Fibroblast of skin of right biceps (primary cell): ENCODE measurements around the gene STPG3.
"Not testable (repeated sequence)": the region's sequence is repeated elsewhere in the genome, so short reads cannot be mapped to it uniquely, and the experiment has no call there.

Experiments used
- DNase-seq: peaks from one replicate; pipeline ENCODE4 v3.0.0-alpha.2; 2013

Gene STPG3

GRCh38 chr9:137234055-137234697, 16.9 kb upstream of the STPG3 start:
- DNase-seq: no peak

GRCh38 chr9:137234758-137235423, 16.2 kb upstream of the STPG3 start:
- no peak for DNase-seq

DNA sequence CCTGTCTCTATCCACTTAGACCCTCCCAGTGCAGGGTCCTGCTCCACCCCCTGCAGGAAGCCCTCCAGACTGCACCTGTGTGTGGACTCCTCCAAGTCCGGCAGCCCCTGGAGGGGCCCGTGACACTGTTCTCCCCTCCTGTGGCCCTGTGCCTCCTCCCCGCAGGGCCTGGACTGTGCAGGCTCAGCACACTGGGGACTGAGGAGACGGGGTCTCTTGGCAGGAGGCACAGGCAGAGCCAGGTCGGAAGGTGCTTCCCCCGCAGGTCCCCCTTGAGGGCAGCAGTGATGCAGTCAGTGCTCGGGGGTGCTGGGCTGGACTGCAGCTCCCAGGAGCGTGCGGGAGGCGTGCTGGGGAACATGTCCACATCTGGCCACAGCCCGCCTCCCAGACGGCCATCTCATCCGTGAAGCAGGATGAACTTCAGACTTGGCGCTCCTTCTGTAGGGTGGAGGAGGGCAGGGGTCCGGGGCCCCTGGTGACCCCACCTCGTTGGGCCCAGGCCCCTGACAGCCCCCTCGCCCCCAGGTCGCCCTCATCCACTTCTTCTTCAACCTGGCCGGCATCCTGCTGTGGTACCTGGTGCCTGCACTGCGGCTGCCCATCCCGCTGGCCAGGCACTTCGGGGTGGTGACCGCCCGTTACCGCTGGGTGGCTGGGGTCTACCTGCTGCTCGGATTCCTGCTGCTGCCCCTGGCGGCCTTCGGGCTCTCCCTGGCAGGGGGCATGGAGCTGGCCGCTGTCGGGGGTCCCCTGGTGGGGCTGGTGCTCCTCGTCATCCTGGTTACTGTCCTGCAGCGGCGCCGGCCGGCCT, 15.5 kb upstream of the STPG3 start:
- no peak for DNase-seq

DNA sequence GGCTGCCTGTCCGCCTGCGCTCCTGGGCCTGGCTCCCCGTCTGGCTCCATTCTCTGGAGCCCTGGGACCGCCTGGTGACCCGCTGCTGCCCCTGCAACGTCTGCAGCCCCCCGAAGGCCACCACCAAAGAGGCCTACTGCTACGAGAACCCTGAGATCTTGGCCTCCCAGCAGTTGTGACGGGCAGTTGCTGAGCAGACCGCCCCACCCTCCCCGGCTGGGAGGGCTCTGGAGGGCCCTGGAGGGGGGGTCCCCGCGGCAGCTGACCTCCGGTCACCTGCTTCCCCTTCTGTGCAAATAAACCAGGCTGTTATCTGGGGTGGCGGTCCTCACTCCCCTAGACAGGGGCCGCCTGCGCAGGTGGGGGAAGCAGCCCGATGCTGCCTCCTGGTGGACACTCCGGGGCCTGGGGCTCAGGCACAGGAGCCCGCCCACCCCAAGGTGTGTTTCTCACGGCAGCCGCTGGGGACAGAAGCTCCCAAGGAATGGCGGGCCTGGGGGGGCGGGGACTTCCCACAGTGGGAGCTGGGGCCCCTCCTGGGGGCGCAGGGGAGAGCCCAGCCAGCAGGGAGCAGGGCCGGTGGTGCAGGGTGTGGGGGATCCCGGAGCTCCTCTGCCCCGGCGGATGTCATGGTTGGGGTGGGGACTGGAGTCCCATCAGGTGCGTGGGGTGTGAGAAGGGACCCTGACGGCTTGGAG, 14.7 kb upstream of the STPG3 start:
- DNase-seq: peak; percentile 77

- no peak for DNase-seq
Measured at GRCh38 chr9:137236936-137237421, 14.1 kb upstream of the STPG3 start.

GRCh38 chr9:137237759-137238726, 13.0 kb upstream of the STPG3 start:
- DNase-seq: no peak

DNA sequence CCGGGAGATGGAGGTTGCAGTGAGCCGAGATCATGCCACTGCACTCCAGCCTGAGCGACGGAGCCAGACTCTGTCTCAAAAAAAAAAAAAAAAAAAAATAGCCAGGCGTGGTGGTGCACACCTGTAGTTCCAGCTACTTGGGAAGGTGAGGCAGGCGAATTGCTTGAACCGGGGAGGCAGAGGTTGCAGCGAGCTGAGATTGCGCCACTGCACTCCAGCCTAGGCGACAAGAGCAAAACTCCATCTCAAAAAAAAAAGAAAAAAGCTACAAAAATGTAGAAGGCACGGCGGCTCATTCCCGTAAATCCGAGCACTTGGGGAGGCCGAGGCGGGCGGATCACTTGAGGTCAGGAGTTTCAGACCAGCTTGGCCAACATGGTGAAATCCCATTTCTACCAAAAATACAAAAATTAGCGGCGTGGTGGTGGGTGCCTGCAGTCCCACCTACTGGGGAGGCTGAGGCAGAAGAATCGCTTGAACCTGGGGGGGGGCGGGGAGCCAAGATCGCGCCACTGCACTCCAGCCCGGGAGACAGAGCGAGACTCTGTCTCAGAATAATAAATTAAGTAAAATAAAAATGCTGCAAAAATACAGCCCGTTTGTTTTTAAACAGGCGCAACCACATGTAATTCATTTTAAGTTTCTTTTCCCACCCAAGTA, 11.4 kb upstream of the STPG3 start:
- DNase-seq: not testable (repeated sequence)

DNA sequence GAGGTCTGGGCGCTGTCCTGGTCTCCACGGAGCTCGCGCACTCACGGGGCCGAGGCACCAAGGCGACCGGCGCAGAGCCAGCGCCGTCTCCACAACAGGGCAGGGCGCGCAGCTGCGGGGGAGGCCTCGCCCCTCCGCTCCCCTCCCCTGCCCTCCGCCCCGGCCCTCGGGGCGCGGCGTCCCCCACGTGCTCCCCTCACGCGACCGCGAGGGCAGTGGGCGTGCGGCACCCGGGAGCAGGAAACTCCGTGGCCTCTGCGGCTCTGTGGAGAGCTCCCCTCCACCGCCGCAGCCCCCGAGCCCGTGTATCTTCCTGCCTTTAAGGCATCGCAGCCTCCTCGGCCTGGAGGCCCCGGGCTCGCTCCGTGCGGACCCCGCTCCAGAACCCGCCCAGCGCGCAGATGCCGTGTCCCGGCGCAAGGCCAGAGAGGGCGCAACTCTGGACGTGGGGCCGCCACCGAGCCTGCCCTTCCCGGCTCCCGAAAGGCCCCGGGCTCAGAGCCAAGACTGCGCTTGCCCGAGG, 10.7 kb upstream of the STPG3 start:
- DNase-seq: peak; percentile 71

- DNase-seq: peak; percentile 100
Measured at GRCh38 chr9:137240841-137241489, 10.1 kb upstream of the STPG3 start, which contains the start of gene TUBB4B. TSS of gene TUBB4B (plus strand) at chr9:137241287. CDS start at chr9:137241361, 74 bp downstream.

GRCh38 chr9:137241490-137242268, 9.4 kb upstream of the STPG3 start:
- peak; percentile 60 for DNase-seq

DNA sequence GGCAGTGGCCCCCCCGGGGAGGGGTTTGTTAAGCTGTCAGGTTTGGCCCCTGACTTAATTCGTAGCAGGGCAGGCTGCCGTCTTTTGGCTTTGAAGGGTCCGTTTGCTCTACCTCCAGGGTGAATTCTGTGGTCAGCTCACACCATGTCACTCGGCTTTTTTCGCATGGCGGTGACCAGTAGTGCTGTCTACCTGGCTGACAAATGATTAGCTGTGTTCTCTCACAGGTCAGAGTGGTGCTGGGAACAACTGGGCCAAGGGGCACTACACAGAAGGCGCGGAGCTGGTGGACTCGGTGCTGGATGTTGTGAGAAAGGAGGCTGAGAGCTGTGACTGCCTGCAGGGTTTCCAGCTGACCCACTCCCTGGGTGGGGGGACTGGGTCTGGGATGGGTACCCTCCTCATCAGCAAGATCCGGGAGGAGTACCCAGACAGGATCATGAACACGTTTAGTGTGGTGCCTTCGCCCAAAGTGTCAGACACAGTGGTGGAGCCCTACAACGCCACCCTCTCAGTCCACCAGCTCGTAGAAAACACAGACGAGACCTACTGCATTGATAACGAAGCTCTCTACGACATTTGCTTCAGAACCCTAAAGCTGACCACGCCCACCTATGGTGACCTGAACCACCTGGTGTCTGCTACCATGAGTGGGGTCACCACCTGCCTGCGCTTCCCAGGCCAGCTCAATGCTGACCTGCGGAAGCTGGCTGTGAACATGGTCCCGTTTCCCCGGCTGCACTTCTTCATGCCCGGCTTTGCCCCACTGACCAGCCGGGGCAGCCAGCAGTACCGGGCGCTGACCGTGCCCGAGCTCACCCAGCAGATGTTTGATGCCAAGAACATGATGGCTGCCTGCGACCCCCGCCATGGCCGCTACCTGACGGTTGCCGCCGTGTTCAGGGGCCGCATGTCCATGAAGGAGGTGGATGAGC, 8.6 kb upstream of the STPG3 start:
- DNase-seq: no peak

DNA sequence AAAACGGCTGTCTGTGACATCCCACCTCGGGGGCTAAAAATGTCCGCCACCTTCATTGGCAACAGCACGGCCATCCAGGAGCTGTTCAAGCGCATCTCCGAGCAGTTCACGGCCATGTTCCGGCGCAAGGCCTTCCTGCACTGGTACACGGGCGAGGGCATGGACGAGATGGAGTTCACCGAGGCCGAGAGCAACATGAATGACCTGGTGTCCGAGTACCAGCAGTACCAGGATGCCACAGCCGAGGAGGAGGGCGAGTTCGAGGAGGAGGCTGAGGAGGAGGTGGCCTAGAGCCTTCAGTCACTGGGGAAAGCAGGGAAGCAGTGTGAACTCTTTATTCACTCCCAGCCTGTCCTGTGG, 7.8 kb upstream of the STPG3 start:
- DNase-seq: not testable (repeated sequence)

- peak; percentile 17 for DNase-seq
Measured at GRCh38 chr9:137243626-137244485, 7.2 kb upstream of the STPG3 start.

DNA sequence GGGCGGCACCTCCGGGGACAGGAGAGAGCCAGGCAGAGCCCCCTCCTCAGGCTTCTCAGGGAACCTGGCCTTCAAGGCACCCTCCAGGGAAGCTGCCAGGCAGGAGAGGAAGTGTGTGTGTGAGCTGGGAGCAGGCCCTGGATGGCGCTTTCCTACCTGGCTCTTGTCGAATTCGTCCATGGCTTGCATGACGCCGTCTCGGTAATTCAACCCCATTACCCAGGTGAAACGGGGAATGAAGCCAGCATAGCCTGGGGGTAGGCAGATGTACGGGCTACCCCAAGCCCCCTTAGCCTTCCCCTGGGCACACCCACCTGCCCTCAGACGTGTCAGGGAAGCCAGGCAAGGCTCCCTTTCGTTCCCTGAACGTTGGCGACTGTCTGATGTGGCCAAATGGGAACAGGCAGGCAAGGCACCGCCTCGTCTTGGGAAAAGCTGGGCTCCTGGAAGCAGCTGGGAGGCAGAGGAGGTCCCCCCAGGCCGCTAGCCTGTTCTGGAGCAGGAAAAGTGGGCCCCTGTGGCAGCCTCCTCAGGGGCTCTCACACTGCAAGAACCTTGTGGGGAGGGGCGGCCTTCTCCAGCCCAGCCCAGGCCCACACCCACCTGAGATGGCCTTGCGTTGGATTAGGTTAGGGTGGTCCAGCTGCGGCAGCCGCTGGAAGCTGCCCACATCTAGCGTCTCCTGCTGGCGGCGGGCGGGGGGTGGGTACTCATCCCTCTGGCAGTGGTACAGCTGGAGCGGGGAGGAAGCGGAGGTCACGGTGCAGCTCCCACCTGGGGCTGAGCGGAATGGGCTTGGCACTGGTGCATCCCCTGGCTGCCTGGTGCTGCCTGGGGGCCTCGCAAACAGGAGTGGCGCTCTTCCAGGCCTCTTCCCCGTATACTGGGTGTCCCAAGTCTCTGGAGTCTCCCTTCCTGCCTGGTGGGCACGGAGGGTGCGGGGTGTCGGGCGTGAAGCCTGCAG, 6.3 kb upstream of the STPG3 start:
- no peak for DNase-seq

- DNase-seq: no peak
Measured at GRCh38 chr9:137245450-137246421, 5.3 kb upstream of the STPG3 start.
